Measurements from ENCODE around the gene TCP10L.
A peak's percentile ranks its signal among the peaks of the same experiment; 100 is the strongest.
"Not testable (repeated sequence)": the region's sequence is repeated elsewhere in the genome, so short reads cannot be mapped to it uniquely, and the experiment has no call there.

TCP10L gene

GRCh38 chr21:32545948-32546441 is 39.3 kb downstream of the TCP10L start:
- Histone ChIP-seq H3K9me3 (ENCODE audit: control extremely low read depth in 1 of 5, control insufficient read depth in 4 of 5, insufficient read depth in 2 of 5, low read depth in 1 of 5, low read length in 4 of 5) (no peaks in the 10 kb centered on the region), H3K27me3 (replicated peaks in 2 of 5; ENCODE audit: control insufficient read depth in 4 of 5, insufficient read depth in 5 of 5, low read length in 4 of 5) (no peaks in the 10 kb centered on the region), H3K4me3 (ENCODE audit: control insufficient read depth in 1 of 7, extremely low read depth in 1 of 7, insufficient read depth in 4 of 7, low read depth in 2 of 7, low read length in 6 of 7) (no peak overlapping the region), H3K27ac (ENCODE audit: insufficient read depth in 1 of 2, low read depth in 1 of 2, low read length in 2 of 2, poor library complexity in 1 of 2, severe bottlenecking in 2 of 2) (no peak overlapping the region), H3K36me3 (ENCODE audit: control insufficient read depth in 4 of 4, insufficient read depth in 4 of 4, low read length in 3 of 4) (no peaks in the 10 kb centered on the region), H3K4me1 (ENCODE audit: control extremely low read depth in 1 of 4, control insufficient read depth in 4 of 4, insufficient read depth in 4 of 4, low read length in 3 of 4) (peaks cover 0 to 11% (median 8%) of the 10 kb centered on the region in 4 experiments)
- CTCF ChIA-PET: no interaction called here
- WGBS (ENCODE audit: insufficient coverage): 100% methylated on average over 5 of the region's 6 CpGs
- peak in 2 of 3 donors; percentile 9 to 39 for DNase-seq
- POLR2A ChIA-PET: no interaction called here

GRCh38 chr21:32544697-32545096 is 40.6 kb downstream of the TCP10L start:
- CTCF ChIA-PET: no interaction called here

GRCh38 chr21:32543975-32544374 is 41.3 kb downstream of the TCP10L start:
- Histone ChIP-seq H3K4me3 (ENCODE audit: control insufficient read depth in 1 of 7, extremely low read depth in 1 of 7, insufficient read depth in 4 of 7, low read depth in 2 of 7, low read length in 6 of 7) (no peak overlapping the region), H3K27ac (ENCODE audit: insufficient read depth in 1 of 2, low read depth in 1 of 2, low read length in 2 of 2, poor library complexity in 1 of 2, severe bottlenecking in 2 of 2) (no peak overlapping the region), H3K9me3 (ENCODE audit: control extremely low read depth in 1 of 5, control insufficient read depth in 4 of 5, insufficient read depth in 2 of 5, low read depth in 1 of 5, low read length in 4 of 5) (no peaks in the 10 kb centered on the region), H3K36me3 (ENCODE audit: control insufficient read depth in 4 of 4, insufficient read depth in 4 of 4, low read length in 3 of 4) (no peaks in the 10 kb centered on the region), H3K4me1 (ENCODE audit: control extremely low read depth in 1 of 4, control insufficient read depth in 4 of 4, insufficient read depth in 4 of 4, low read length in 3 of 4) (peaks cover 0 to 3% (median under 1%) of the 10 kb centered on the region in 4 experiments), H3K27me3 (replicated peaks in 2 of 5; ENCODE audit: control insufficient read depth in 4 of 5, insufficient read depth in 5 of 5, low read length in 4 of 5) (no peaks in the 10 kb centered on the region)
- no peak for DNase-seq
- ChIA-PET POLR2A (no interaction called here), CTCF (interaction anchor here (0.6 kb wide), 1 partner anchor 16 kb away, joined by 3 read pairs; no protein-coding TSS in a partner anchor)
- WGBS (ENCODE audit: insufficient coverage): no CpG with 5 or more reads among the region's 3 CpGs

More at GRCh38 chr21:32544697-32545096, 40.6 kb downstream of the TCP10L start:
- Histone ChIP-seq H3K4me1 (ENCODE audit: control extremely low read depth in 1 of 4, control insufficient read depth in 4 of 4, insufficient read depth in 4 of 4, low read length in 3 of 4) (peaks cover 0 to 8% (median 6%) of the 10 kb centered on the region in 4 experiments), H3K4me3 (ENCODE audit: control insufficient read depth in 1 of 7, extremely low read depth in 1 of 7, insufficient read depth in 4 of 7, low read depth in 2 of 7, low read length in 6 of 7) (no peak overlapping the region), H3K9me3 (ENCODE audit: control extremely low read depth in 1 of 5, control insufficient read depth in 4 of 5, insufficient read depth in 2 of 5, low read depth in 1 of 5, low read length in 4 of 5) (no peaks in the 10 kb centered on the region), H3K27ac (ENCODE audit: insufficient read depth in 1 of 2, low read depth in 1 of 2, low read length in 2 of 2, poor library complexity in 1 of 2, severe bottlenecking in 2 of 2) (no peak overlapping the region), H3K27me3 (replicated peaks in 2 of 5; ENCODE audit: control insufficient read depth in 4 of 5, insufficient read depth in 5 of 5, low read length in 4 of 5) (no peaks in the 10 kb centered on the region), H3K36me3 (ENCODE audit: control insufficient read depth in 4 of 4, insufficient read depth in 4 of 4, low read length in 3 of 4) (no peaks in the 10 kb centered on the region)
- POLR2A ChIA-PET: no interaction called here
- no peak for DNase-seq
- WGBS (ENCODE audit: insufficient coverage): 93% methylated on average over 4 of the region's 4 CpGs

GRCh38 chr21:32543056-32543455 is 42.3 kb downstream of the TCP10L start:
- CTCF ChIA-PET: not testable (repeated sequence)

GRCh38 chr21:32539378-32539777 is 45.9 kb downstream of the TCP10L start:
- Histone ChIP-seq H3K27me3 (replicated peaks in 2 of 5; ENCODE audit: control insufficient read depth in 4 of 5, insufficient read depth in 5 of 5, low read length in 4 of 5) (no peaks in the 10 kb centered on the region), H3K27ac (ENCODE audit: insufficient read depth in 1 of 2, low read depth in 1 of 2, low read length in 2 of 2, poor library complexity in 1 of 2, severe bottlenecking in 2 of 2) (no peak overlapping the region), H3K4me1 (ENCODE audit: control extremely low read depth in 1 of 4, control insufficient read depth in 4 of 4, insufficient read depth in 4 of 4, low read length in 3 of 4) (no peaks in the 10 kb centered on the region), H3K4me3 (ENCODE audit: control insufficient read depth in 1 of 7, extremely low read depth in 1 of 7, insufficient read depth in 4 of 7, low read depth in 2 of 7, low read length in 6 of 7) (no peak overlapping the region), H3K36me3 (ENCODE audit: control insufficient read depth in 4 of 4, insufficient read depth in 4 of 4, low read length in 3 of 4) (no peaks in the 10 kb centered on the region), H3K9me3 (ENCODE audit: control extremely low read depth in 1 of 5, control insufficient read depth in 4 of 5, insufficient read depth in 2 of 5, low read depth in 1 of 5, low read length in 4 of 5) (no peaks in the 10 kb centered on the region)
- ChIA-PET POLR2A (no interaction called here), CTCF (interaction anchor here (0.9 to 1.8 kb wide), 2 partner anchors 10 to 22 kb away, joined by 3 to 4 read pairs; no protein-coding TSS in a partner anchor)
- DNase-seq: no peak
- WGBS (ENCODE audit: insufficient coverage): 100% methylated on average over 6 of the region's 6 CpGs

More at GRCh38 chr21:32543056-32543455, 42.3 kb downstream of the TCP10L start:
- H3K4me1 ChIP-seq (ENCODE audit: control extremely low read depth in 1 of 4, control insufficient read depth in 4 of 4, insufficient read depth in 4 of 4, low read length in 3 of 4); H3K27me3 ChIP-seq (replicated peaks in 2 of 5; ENCODE audit: control insufficient read depth in 4 of 5, insufficient read depth in 5 of 5, low read length in 4 of 5); POLR2A ChIA-PET; H3K9me3 ChIP-seq (ENCODE audit: control extremely low read depth in 1 of 5, control insufficient read depth in 4 of 5, insufficient read depth in 2 of 5, low read depth in 1 of 5, low read length in 4 of 5); H3K4me3 ChIP-seq (ENCODE audit: control insufficient read depth in 1 of 7, extremely low read depth in 1 of 7, insufficient read depth in 4 of 7, low read depth in 2 of 7, low read length in 6 of 7); H3K27ac ChIP-seq (ENCODE audit: insufficient read depth in 1 of 2, low read depth in 1 of 2, low read length in 2 of 2, poor library complexity in 1 of 2, severe bottlenecking in 2 of 2); H3K36me3 ChIP-seq (ENCODE audit: control insufficient read depth in 4 of 4, insufficient read depth in 4 of 4, low read length in 3 of 4); DNase-seq: not testable (repeated sequence)
- no CpG with 5 or more reads among the region's 2 CpGs for WGBS (ENCODE audit: insufficient coverage)

GRCh38 chr21:32538147-32538792 is 47.1 kb downstream of the TCP10L start:
- Histone ChIP-seq H3K27me3 (replicated peaks in 2 of 5; ENCODE audit: control insufficient read depth in 4 of 5, insufficient read depth in 5 of 5, low read length in 4 of 5) (no peaks in the 10 kb centered on the region), H3K36me3 (ENCODE audit: control insufficient read depth in 4 of 4, insufficient read depth in 4 of 4, low read length in 3 of 4) (no peaks in the 10 kb centered on the region), H3K4me1 (ENCODE audit: control extremely low read depth in 1 of 4, control insufficient read depth in 4 of 4, insufficient read depth in 4 of 4, low read length in 3 of 4) (no peaks in the 10 kb centered on the region), H3K27ac (ENCODE audit: insufficient read depth in 1 of 2, low read depth in 1 of 2, low read length in 2 of 2, poor library complexity in 1 of 2, severe bottlenecking in 2 of 2) (no peak overlapping the region), H3K9me3 (ENCODE audit: control extremely low read depth in 1 of 5, control insufficient read depth in 4 of 5, insufficient read depth in 2 of 5, low read depth in 1 of 5, low read length in 4 of 5) (no peaks in the 10 kb centered on the region), H3K4me3 (ENCODE audit: control insufficient read depth in 1 of 7, extremely low read depth in 1 of 7, insufficient read depth in 4 of 7, low read depth in 2 of 7, low read length in 6 of 7) (no peak overlapping the region)
- 78% methylated on average over 5 of the region's 11 CpGs for WGBS (ENCODE audit: insufficient coverage)
- POLR2A ChIA-PET: no interaction called here
- peak in 2 of 3 donors; percentile 58 to 63 for DNase-seq
- CTCF ChIA-PET: interaction anchor here (1.9 kb wide), 1 partner anchor 13 kb away, joined by 5 read pairs; no protein-coding TSS in a partner anchor

- Histone ChIP-seq H3K36me3 (ENCODE audit: control insufficient read depth in 4 of 4, insufficient read depth in 4 of 4, low read length in 3 of 4) (no peaks in the 10 kb centered on the region), H3K9me3 (ENCODE audit: control extremely low read depth in 1 of 5, control insufficient read depth in 4 of 5, insufficient read depth in 2 of 5, low read depth in 1 of 5, low read length in 4 of 5) (no peaks in the 10 kb centered on the region), H3K4me3 (ENCODE audit: control insufficient read depth in 1 of 7, extremely low read depth in 1 of 7, insufficient read depth in 4 of 7, low read depth in 2 of 7, low read length in 6 of 7) (no peak overlapping the region), H3K27ac (ENCODE audit: insufficient read depth in 1 of 2, low read depth in 1 of 2, low read length in 2 of 2, poor library complexity in 1 of 2, severe bottlenecking in 2 of 2) (no peak overlapping the region), H3K4me1 (ENCODE audit: control extremely low read depth in 1 of 4, control insufficient read depth in 4 of 4, insufficient read depth in 4 of 4, low read length in 3 of 4) (no peaks in the 10 kb centered on the region), H3K27me3 (replicated peaks in 2 of 5; ENCODE audit: control insufficient read depth in 4 of 5, insufficient read depth in 5 of 5, low read length in 4 of 5) (no peaks in the 10 kb centered on the region)
- WGBS (ENCODE audit: insufficient coverage): 96% methylated on average over 3 of the region's 3 CpGs
- ChIA-PET POLR2A (no interaction called here), CTCF (interaction anchor here (1.9 kb wide), 1 partner anchor 13 kb away, joined by 5 read pairs; no protein-coding TSS in a partner anchor)
- DNase-seq: no peak
Measured at GRCh38 chr21:32537569-32537881, 47.8 kb downstream of the TCP10L start.
